ENCODE measurements around the gene LAMC3. TPM values are rescaled to one million over a fixed set of nuclear protein-coding genes. Genes with fewer than 3 reads are reported as not detected.

LAMC3 gene
- total RNA-seq, 1 donor from 2014 or later: 30.1 TPM

DNA sequence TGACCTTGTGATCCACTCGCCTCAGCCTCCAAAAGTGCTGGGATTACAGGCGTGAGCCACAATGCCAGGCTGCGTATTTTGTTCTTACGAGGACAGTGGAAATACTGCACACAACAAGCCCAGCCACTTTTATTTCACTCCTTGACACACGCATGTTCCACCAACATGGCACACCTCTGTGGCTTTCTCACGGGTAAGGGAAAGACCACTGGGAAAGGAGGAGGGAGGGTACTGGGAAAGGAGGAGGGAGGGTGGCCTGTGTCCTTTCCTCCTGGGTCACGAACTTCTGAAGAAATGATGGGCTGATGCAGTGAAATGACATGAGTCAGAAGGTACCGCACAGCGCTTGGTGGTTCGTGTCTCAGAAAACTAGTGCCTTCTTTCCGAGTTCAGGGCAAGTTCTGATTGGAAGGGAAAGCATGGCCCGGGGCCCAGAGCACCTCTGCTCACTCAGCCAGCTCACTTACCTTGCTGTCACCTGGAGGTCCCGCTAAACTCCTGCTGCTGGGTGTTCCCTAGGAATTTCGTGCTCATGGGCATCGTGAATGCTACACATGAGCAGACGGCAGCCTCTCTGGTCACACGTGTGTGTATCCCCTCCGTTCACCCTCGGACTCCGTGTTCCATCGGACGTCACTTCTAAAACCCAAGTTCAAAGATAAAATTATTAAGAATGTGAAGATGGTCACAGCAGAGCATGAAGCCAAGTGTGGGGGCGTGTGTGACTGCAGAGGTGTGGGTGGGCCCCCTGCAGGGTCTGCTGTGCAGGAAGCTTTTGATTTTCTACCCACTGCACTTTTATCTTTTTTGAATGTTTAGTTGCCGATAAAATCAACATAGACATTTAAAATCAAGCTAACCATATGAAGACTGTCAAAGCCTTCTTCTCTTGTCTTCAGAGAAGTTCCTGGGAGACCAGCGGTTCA, 42.9 kb downstream of the LAMC3 start:
- Mint-ChIP-seq H3K27me3 (ENCODE audit: unreplicated experiment) (peaks cover 2% of the 10 kb centered on the region), H3K27ac (ENCODE audit: unreplicated experiment) (no peak overlapping the region), H3K4me3 (ENCODE audit: unreplicated experiment) (no peak overlapping the region), H3K9me3 (ENCODE audit: unreplicated experiment) (no peaks in the 10 kb centered on the region), H3K36me3 (ENCODE audit: low read depth, unreplicated experiment) (peaks cover 3% of the 10 kb centered on the region), H3K4me1 (ENCODE audit: unreplicated experiment) (no peaks in the 10 kb centered on the region)
- TF ChIP-seq, protein P1, sequence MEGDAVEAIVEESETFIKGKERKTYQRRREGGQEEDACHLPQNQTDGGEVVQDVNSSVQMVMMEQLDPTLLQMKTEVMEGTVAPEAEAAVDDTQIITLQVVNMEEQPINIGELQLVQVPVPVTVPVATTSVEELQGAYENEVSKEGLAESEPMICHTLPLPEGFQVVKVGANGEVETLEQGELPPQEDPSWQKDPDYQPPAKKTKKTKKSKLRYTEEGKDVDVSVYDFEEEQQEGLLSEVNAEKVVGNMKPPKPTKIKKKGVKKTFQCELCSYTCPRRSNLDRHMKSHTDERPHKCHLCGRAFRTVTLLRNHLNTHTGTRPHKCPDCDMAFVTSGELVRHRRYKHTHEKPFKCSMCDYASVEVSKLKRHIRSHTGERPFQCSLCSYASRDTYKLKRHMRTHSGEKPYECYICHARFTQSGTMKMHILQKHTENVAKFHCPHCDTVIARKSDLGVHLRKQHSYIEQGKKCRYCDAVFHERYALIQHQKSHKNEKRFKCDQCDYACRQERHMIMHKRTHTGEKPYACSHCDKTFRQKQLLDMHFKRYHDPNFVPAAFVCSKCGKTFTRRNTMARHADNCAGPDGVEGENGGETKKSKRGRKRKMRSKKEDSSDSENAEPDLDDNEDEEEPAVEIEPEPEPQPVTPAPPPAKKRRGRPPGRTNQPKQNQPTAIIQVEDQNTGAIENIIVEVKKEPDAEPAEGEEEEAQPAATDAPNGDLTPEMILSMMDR (IDR thresholded peaks at IDR 0.05; ENCODE audit: unreplicated experiment): no peak
- DNase-seq (ENCODE audit: low spot score): no peak

DNA sequence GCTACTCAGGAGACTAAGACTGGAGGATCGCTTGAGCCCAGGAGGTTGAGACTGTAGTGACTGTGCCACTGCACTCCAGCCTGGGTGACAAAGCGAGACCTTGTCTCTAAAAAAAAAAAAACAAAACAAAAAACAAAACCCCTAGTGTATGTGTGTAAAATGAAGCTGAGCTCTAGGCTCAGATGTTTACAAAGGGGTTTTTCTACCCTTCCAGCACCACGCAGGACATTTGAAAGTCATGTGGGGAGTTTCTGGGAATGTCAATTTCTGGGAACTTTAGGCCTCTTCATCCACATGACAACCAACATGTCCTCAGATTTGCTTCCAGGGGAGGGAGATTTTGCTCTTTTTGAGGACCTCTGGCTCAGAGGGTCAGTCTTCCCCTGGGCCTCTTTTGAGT, 44.9 kb downstream of the LAMC3 start:
- Mint-ChIP-seq H3K27me3 (ENCODE audit: unreplicated experiment) (peaks cover 2% of the 10 kb centered on the region), H3K4me3 (ENCODE audit: unreplicated experiment) (no peak overlapping the region), H3K4me1 (ENCODE audit: unreplicated experiment) (no peaks in the 10 kb centered on the region), H3K9me3 (ENCODE audit: unreplicated experiment) (no peaks in the 10 kb centered on the region), H3K27ac (ENCODE audit: unreplicated experiment) (no peak overlapping the region), H3K36me3 (ENCODE audit: low read depth, unreplicated experiment) (peaks cover 3% of the 10 kb centered on the region)
- DNase-seq (ENCODE audit: low spot score): no peak
- TF ChIP-seq, protein P1 (IDR thresholded peaks at IDR 0.05; ENCODE audit: unreplicated experiment): no peak

DNA sequence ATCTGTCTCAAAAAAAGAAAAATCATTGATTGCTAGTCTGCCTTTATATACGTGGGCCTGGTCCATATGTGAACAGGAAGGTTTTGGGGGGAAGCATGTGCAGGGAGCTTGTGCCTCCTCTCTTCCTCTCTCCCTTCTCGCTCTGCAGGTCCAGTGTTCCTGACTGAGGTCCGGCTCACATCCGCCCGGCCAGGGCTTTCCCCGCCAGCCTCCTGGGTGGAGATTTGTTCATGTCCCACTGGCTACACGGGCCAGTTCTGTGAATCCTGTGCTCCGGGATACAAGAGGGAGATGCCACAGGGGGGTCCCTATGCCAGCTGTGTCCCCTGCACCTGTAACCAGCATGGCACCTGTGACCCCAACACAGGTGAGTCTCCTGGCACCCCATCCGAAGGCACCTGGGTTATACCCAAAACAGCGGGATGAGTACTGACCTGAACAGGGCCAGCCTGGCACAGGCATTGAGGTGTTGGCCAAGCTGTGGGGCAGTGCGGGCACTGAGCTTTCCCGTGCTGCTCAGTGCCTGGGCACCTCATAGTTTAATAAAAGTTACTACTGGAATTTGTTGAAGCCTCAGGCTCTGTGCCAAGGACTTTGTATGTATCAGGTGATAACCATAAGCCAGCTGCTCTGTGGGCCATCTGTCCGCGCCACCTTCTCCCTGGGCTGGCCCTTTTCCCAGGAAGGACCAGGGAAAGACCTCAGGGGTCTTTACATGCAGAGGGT, 48.0 kb downstream of the LAMC3 start:
- no peaks in the 10 kb centered on the region for H3K36me3 Mint-ChIP-seq (ENCODE audit: low read depth, unreplicated experiment)
- no peaks in the 10 kb centered on the region for H3K9me3 Mint-ChIP-seq (ENCODE audit: unreplicated experiment)
- peaks cover 2% of the 10 kb centered on the region for H3K27me3 Mint-ChIP-seq (ENCODE audit: unreplicated experiment)
- H3K4me3 Mint-ChIP-seq (ENCODE audit: unreplicated experiment): no peak overlapping the region
- TF ChIP-seq, protein P1 (IDR thresholded peaks at IDR 0.05; ENCODE audit: unreplicated experiment): no peak
- H3K27ac Mint-ChIP-seq (ENCODE audit: unreplicated experiment): no peak overlapping the region
- H3K4me1 Mint-ChIP-seq (ENCODE audit: unreplicated experiment): no peaks in the 10 kb centered on the region
- DNase-seq (ENCODE audit: low spot score): no peak

DNA sequence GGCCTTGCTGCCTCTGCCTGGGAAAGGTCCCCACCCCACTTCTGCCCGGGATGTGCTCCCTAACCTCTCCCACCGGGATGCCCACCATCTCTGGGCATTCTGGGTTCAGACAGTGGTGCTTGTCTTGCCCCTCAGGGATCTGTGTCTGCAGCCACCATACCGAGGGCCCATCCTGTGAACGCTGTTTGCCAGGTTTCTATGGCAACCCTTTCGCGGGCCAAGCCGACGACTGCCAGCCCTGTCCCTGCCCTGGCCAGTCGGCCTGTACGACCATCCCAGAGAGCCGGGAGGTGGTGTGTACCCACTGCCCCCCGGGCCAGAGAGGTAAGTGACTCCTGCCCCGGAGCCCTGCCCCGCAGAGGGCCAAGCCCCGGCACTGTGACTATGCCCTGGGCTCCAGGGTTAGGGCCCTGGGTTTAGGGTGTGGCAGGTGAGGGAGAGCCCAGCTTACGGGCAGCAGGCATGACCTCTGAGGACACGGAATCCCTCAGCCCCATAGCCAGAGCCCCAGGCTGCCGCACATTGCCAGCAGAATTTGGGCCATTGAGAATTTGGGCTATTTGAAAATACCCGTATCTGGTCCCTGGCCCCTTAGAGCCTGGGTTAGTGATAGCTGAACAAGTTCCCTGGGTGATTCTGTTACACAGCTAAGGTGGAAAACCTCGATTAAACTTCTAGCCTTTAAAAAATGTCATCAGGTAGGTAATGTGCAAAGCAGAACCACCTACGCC, 52.1 kb downstream of the LAMC3 start:
- TF ChIP-seq, protein P1 (IDR thresholded peaks at IDR 0.05; ENCODE audit: unreplicated experiment): no peak
- H3K4me3 Mint-ChIP-seq (ENCODE audit: unreplicated experiment): no peak overlapping the region
- peaks cover 2% of the 10 kb centered on the region for H3K27me3 Mint-ChIP-seq (ENCODE audit: unreplicated experiment)
- no peak for DNase-seq (ENCODE audit: low spot score)
- no peak overlapping the region for H3K27ac Mint-ChIP-seq (ENCODE audit: unreplicated experiment)
- H3K4me1 Mint-ChIP-seq (ENCODE audit: unreplicated experiment): no peaks in the 10 kb centered on the region
- H3K36me3 Mint-ChIP-seq (ENCODE audit: low read depth, unreplicated experiment): peaks cover 5% of the 10 kb centered on the region
- H3K9me3 Mint-ChIP-seq (ENCODE audit: unreplicated experiment): no peaks in the 10 kb centered on the region
